HCT116 (cell line): Measurements from ENCODE around the gene TMEM106C.

Experiments
- ATF3 ChIP-seq: IDR thresholded peaks from 2 replicates; pipeline ENCODE4 v1.6.1; 2012
- CTCF ChIP-seq, 3 experiments: fragments of 200-600 bp in 1 of 3; sonication (generic) in 1 of 3; IDR thresholded peaks in 2 of 3; conservative IDR thresholded peaks in 1 of 3; 2 replicates each; pipeline ENCODE4 v1.5.1; 2012 to 2017; ENCODE audit warnings: low read depth in 2 of 3, low read length in 2 of 3, antibody characterized with exemption in 1 of 3, borderline replicate concordance in 1 of 3, control low read depth in 1 of 3, mild to moderate bottlenecking in 1 of 3, mixed read lengths in 1 of 3, mixed run types in 1 of 3, moderate library complexity in 1 of 3; ENCODE audit not compliant: insufficient read depth in 1 of 3
- EGR1 ChIP-seq: IDR thresholded peaks from 2 replicates; pipeline ENCODE4 v1.6.1; 2012; ENCODE audit warnings: low read depth
- EZH2 ChIP-seq: fragments of 200-600 bp; sonication (generic); IDR thresholded peaks from 2 replicates; pipeline ENCODE4 v1.6.1; 2017; ENCODE audit warnings: antibody characterized with exemption, mixed run types
- EZH2phosphoT487 ChIP-seq: fragments of 200-600 bp; IDR thresholded peaks from 2 replicates; pipeline ENCODE4 v1.6.1; 2018; ENCODE audit warnings: antibody characterized with exemption, borderline replicate concordance
- POLR2A ChIP-seq: IDR thresholded peaks from 2 replicates; pipeline ENCODE4 v1.7.0; 2011; ENCODE audit warnings: borderline replicate concordance; ENCODE audit not compliant: insufficient read depth, insufficient read length; ENCODE audit errors: extremely low read depth
- POLR2AphosphoS5 ChIP-seq: IDR thresholded peaks from 2 replicates; pipeline ENCODE4 v1.6.1; 2011; ENCODE audit warnings: mild to moderate bottlenecking, low read depth, low read length, moderate library complexity
- RAD21 ChIP-seq: IDR thresholded peaks from 2 replicates; pipeline ENCODE4 v1.6.1; 2012; ENCODE audit warnings: low read depth, mild to moderate bottlenecking
- REST ChIP-seq: IDR thresholded peaks from 2 replicates; pipeline ENCODE4 v1.6.1; 2012; ENCODE audit warnings: low read depth
- YY1 ChIP-seq: IDR thresholded peaks from 2 replicates; pipeline ENCODE4 v1.6.1; 2011; ENCODE audit warnings: low read length, low read depth, moderate library complexity, mild to moderate bottlenecking; ENCODE audit not compliant: insufficient replicate concordance; ENCODE audit errors: extremely low read depth
- ZFX ChIP-seq: fragments of 450-650 bp; IDR thresholded peaks from 2 replicates; pipeline ENCODE4 v1.6.1; 2017
- ZNF274 ChIP-seq: fragments of 200-500 bp; sonication (Bioruptor generic); IDR thresholded peaks from 2 replicates; pipeline ENCODE4 v1.6.1; 2014; ENCODE audit warnings: mild to moderate bottlenecking, low read depth, low read length, inconsistent platforms

GRCh38 chr12:47931187-47931586 lies 32.2 kb upstream of the TMEM106C start:
- TF ChIP-seq EZH2phosphoT487 (no peak), CTCF (IDR thresholded peaks at IDR 0.05 in 2 of 3, conservative IDR thresholded peaks at IDR 0.05 in 1 of 3; ENCODE audit: borderline replicate concordance in 1 of 3, insufficient read depth in 1 of 3, low read depth in 2 of 3, low read length in 2 of 3) (no peak), REST (no peak), EZH2 (no peak), ATF3 (no peak), POLR2AphosphoS5 (no peak), ZNF274 (no peak), POLR2A (no peak), EGR1 (no peak), YY1 (no peak), RAD21 (no peak), ZFX (no peak)
